GM10248 (cell line): ENCODE results near the gene CIDEC.
"Not testable (repeated sequence)": the region's sequence is repeated elsewhere in the genome, so short reads cannot be mapped to it uniquely, and the experiment has no call there.

Experiments used
- CTCF ChIA-PET: fragments of 300-600 bp; sonication (Branson Sonifier 250); formaldehyde crosslinking; extraction: SDS; loops from one replicate; lab custom pipeline; 2021; ENCODE audit warnings: antibody characterized with exemption; lab: Yijun Ruan, JAX
- POLR2A ChIA-PET: fragments of 350-650 bp; sonication (Branson Sonifier 250); formaldehyde crosslinking; extraction: SDS; loops from one replicate; lab custom pipeline; 2020; ENCODE audit warnings: antibody characterized with exemption; lab: Yijun Ruan, JAX
- DNase-seq: peaks from one replicate; pipeline ENCODE4 v3.0.0; 2012; ENCODE audit errors: extremely low spot score
- TF ChIP-seq, protein P1 (sequence below): IDR thresholded peaks from 2 replicates; pipeline ENCODE4 v1.5.1; 2012; ENCODE audit warnings: mild to moderate bottlenecking, low read depth; ENCODE audit errors: extremely low read depth, missing control alignments, control extremely low read depth

Gene CIDEC

DNA sequence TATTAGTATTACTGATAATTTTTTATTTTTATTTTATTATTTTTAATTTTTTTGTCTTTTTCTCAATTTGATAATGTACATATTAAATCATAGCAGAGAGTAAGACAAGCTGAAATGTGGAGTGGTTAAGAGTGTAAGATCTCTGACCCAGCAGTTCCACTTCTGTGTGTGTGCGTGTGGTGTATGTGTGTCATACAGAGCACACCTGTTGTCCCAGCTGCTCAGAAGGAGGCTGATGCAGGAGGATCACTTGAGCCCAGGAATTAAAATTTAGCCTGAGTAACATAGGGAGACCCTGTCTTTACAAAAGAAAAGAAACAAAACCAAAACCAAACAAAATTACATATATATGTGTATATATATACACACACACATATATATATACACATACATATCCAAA, 1.4 kb upstream of the CIDEC start:
- no peak for DNase-seq
- TF ChIP-seq, protein P1, sequence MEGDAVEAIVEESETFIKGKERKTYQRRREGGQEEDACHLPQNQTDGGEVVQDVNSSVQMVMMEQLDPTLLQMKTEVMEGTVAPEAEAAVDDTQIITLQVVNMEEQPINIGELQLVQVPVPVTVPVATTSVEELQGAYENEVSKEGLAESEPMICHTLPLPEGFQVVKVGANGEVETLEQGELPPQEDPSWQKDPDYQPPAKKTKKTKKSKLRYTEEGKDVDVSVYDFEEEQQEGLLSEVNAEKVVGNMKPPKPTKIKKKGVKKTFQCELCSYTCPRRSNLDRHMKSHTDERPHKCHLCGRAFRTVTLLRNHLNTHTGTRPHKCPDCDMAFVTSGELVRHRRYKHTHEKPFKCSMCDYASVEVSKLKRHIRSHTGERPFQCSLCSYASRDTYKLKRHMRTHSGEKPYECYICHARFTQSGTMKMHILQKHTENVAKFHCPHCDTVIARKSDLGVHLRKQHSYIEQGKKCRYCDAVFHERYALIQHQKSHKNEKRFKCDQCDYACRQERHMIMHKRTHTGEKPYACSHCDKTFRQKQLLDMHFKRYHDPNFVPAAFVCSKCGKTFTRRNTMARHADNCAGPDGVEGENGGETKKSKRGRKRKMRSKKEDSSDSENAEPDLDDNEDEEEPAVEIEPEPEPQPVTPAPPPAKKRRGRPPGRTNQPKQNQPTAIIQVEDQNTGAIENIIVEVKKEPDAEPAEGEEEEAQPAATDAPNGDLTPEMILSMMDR: no peak
- ChIA-PET POLR2A (interaction anchor here (0.7 kb wide), 1 partner anchor 422 kb away, joined by 3 read pairs; no protein-coding TSS in a partner anchor), CTCF (interaction anchor here (1.2 kb wide), 1 partner anchor 31 kb away, joined by 3 read pairs; no protein-coding TSS in a partner anchor)

DNA sequence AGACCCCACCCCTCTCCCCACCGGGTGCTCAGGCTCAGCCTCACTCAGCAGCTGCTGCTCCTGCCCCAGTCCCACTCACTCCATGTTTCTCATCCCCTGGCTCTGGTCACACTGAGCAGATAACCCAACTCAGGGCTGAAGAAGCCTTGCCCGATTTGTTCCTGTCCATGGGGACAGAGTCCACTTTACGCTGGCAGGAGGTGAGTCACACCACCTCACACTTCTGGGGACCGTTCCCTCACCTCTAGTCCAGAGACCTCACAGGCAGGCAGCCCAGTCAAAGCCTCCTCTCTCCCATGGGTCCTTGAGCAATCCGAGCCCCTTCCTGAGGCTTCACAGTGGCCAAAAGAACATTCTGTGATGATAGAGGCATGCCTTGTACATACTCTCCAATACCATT, 1.4 kb downstream of the CIDEC start:
- ChIA-PET CTCF (interaction anchor here (2.2 kb wide), 1 partner anchor 11 kb away, joined by 12 read pairs; the partner anchor contains the start of gene JAGN1), POLR2A (no interaction called here)
- DNase-seq: no peak
- TF ChIP-seq, protein P1: no peak

DNA sequence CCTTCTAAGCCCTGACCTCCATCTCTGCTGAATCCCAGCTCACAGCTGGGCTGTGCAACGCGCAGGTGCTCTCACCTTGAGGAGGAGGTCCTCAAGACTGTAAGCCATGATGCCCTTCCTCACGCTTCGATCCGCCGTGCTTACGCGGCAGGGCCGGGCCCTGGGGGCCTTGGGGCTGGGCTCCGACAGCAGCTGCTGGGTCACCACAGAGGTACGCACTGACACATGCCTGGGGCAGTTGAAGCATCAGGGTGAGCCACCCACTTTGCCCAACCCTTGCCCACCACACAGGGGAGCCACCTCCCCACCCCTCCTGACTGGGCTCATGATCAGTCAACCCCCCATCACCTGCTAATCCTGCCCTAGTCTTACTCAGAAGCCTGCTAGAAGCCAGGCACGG, 3.1 kb downstream of the CIDEC start:
- no peak for DNase-seq
- POLR2A ChIA-PET: no interaction called here
- TF ChIP-seq, protein P1: no peak
- CTCF ChIA-PET: interaction anchor here (1.2 kb wide), 1 partner anchor 14 kb away, joined by 3 read pairs; the partner anchor contains the start of gene JAGN1

DNA sequence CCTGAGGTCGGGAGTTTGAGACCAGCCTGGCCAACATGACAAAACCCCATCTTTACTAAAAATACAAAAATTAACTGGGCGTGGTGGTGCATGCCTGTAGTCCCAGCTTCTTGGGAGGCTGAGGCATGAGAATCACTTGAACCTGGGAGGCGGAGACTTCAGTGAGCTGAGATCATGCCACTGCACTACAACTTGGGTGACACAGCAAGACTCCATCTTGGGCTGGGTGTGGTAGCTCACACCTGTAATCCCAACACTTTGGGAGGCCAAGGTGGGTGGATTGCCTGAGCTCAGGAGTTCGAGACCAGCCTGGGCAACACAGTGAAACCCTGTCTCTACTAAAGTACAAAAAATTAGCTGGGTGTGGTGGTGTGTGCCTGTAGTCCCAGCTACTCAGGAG, 3.8 kb downstream of the CIDEC start:
- POLR2A ChIA-PET, DNase-seq: not testable (repeated sequence)
- CTCF ChIA-PET: interaction anchor here (1.2 kb wide), 1 partner anchor 14 kb away, joined by 3 read pairs; the partner anchor contains the start of gene JAGN1

DNA sequence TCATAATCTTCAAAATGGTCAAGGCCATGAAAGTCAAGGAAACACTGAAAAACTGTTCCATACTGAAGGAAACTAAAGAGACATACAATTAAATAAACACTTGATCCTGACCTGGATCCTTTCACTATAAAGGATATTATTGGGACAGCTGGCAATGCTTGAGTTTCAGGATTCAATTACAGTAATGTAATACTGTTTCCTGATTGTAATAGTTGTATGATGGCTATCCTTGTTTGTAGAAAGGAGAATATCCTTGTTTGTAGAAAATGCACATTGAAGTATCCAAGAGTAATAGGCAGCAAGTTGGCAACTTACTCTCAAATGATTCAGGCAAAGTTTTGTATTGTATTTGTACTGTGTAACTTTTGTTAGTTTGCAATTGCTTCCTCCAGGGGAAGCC, 4.6 kb downstream of the CIDEC start:
- ChIA-PET POLR2A (no interaction called here), CTCF (interaction anchor here (0.9 to 1.7 kb wide), 3 partner anchors 9 to 36 kb away, joined by 3 to 5 read pairs (median 3); no protein-coding TSS in a partner anchor)
- no peak for DNase-seq
- TF ChIP-seq, protein P1: no peak

DNA sequence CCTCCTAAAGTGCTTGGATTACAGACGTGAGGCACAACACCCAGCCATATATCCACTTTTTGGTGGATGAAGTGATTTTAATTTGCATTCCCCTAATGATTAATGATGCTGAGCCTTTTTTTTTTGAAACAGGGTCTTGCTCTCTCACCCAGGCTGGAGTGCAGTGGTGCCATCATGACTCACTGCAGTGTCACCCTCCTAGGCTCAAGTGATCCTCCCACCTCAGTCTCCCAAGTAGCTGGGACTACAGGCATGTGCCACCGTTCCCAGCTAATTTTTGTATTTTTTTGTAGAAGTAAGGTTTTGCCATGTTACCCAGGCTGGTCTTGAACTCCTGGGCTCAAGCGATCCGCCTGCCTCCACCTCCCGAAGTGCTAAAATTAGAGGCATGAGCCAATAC, 8.0 kb downstream of the CIDEC start:
- DNase-seq, POLR2A ChIA-PET: not testable (repeated sequence)
- CTCF ChIA-PET: interaction anchor here (1.0 to 1.2 kb wide), 2 partner anchors 11 to 23 kb away, joined by 3 to 4 read pairs; no protein-coding TSS in a partner anchor

DNA sequence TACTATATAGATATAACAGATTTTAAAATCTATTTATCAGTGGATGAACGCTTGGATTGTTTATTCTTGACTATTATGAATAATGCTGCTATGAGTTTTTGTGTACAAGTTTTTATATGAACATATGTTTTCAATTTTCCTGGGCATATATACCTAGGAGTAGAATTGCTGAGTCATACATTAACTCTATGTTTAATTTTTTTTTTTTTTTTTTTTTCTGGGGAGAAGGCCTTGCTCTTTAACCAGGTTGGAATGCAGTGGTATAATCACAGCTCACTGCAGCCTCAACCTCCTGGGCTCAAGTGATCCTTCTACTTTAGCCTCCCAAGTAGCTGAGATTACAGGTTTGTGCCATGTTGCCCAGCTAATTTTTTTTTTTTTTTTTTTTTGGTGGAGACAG, 9.1 kb downstream of the CIDEC start:
- POLR2A ChIA-PET: no interaction called here
- DNase-seq: no peak
- TF ChIP-seq, protein P1: no peak
- CTCF ChIA-PET: no interaction called here

DNA sequence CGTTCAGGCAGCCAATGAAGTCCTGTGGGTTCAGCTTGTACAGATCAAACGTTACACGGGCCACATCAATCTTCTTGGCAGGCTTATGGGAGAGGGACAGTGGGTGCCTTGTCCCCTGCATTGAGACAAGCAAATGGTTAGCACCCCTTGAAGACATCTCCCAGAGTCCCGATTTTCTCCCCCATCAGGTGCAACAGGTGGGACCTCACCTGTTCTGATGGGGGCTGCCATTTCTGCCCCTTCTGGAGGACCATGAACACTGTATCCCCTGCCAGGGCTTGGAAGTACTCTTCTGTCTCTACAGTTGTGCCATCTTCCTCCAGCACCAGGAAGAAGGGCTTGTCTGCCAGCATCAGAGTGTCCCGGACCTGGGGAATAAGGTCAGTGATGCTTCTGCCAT, 10.1 kb downstream of the CIDEC start:
- TF ChIP-seq, protein P1: no peak
- POLR2A ChIA-PET: no interaction called here
- no peak for DNase-seq
- CTCF ChIA-PET: no interaction called here
